GM21360 (cell line): ENCODE results near the gene CRHR1.

ENCODE experiments used
- ATAC-seq: cut with Tn5 transposase; IDR thresholded peaks from one replicate; pipeline ENCODE4 v1.9.1; 2021; ENCODE audit warnings: mild to moderate bottlenecking, moderate library complexity; ENCODE audit not compliant: unreplicated experiment

The CRHR1 gene

DNA sequence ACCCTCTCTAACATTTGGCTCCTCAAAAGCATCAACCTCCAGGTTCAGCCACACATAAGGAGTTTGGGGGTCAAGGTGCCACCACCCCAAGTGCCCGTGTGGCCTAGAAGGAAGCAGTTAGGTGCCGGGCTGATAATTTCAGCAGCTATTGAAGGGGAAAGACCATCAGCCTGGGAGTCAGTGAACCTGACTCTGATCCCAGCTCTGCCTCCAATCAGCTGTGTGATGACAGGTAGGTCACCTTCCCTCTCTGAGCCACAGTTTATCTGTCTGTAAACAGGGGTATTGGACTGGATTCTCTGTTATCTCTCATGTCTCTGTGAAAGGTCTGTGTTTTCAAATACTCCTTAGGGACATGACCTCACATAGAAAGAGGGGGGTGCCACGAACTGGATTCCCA is 3.9 kb downstream of the CRHR1 start:
- no peak for ATAC-seq

DNA sequence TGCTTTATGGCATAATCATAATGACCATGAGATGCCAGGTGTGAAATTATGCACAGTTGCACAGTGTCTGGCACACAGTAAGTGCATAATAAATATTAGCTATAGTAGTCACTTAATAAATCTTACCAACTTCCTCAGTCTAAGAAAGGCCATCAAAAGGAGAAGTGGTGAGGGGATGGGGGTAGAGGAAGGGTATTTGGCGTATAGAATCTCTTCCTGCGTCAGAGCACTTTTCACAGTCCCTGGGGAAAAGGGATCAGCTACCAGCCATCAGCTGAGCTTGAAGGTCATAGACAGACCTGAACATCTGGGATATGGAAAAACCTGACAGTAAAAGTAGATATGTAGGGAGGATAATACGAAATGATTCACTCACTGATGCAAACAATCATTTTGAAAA is 5.8 kb downstream of the CRHR1 start:
- no peak for ATAC-seq

DNA sequence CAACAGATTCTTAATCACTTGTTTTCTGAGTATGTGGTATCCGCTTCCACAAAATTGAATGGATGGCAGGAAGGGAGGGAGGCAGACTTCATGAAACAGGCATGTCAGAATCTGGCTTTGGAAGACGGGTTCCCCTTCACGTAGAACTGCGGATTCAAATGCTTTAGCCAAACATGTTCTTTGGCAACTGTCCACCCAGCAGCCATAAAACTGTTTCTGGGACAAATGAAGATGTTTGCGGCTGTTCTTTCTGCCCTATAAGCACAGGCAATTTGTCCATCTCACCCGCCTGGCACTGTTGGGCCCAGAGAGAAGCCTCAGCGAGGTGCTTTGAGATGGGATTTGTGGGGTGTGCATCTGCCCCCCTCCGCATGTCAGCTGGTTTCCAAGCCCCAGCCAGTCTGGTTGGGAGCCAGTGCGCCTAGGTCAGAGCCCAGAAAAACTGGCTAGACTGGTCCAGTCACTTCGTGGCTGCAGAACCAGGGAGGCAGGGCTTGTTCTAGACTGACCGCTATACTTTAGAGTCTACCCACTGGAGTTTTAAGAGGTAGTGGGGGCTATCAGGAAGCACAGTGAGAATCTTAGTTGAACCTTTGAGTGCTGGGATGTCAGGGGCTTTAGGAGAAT is 6.3 kb downstream of the CRHR1 start:
- no peak for ATAC-seq

DNA sequence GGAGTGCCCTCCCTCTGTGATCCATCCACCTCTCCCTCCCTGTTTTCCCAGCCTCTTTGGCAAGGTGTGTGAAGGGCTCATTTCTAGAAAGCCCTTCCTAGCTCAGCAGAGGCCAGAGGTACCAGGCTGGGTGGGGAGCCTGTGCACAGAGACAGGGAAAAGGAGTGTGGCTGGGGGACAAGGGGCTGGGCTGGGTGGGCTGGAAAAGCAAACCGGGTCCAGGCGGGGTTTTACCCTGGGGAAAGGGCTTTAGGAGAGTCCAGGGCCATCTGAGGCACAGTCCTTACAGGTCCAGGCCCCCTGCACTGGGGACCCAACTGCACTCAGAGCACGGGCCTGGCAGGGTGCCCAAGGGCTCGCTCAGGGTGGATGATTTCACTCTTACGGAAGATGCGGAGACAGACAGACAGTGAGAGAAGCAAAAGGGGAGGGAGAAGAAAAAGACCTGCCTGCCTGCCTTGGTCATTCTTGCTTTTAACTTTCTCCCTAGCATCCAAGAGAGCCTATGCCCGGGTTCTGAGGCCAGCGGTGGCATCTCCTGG is 7.0 kb downstream of the CRHR1 start:
- ATAC-seq = no peak

DNA sequence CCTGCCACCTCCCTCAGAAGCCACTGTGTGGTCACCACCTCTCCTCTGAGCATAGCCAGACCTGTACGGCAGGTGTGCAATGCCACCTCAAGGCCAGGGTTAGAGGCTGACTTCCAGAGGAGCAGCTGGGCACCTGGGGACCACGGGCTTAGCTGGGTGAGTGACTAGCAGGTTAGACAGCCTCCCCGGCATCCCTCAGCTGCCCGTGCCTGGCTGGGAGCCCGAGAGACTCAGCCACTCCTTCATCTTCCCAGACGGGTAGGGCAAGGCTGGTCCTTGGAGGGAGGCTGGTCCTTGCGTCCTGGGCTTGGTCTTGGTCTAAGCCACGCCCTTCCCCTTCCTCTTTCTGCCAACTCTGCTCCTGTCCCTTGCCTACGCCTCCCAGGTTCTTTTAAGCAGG is 7.8 kb downstream of the CRHR1 start:
- no peak for ATAC-seq

DNA sequence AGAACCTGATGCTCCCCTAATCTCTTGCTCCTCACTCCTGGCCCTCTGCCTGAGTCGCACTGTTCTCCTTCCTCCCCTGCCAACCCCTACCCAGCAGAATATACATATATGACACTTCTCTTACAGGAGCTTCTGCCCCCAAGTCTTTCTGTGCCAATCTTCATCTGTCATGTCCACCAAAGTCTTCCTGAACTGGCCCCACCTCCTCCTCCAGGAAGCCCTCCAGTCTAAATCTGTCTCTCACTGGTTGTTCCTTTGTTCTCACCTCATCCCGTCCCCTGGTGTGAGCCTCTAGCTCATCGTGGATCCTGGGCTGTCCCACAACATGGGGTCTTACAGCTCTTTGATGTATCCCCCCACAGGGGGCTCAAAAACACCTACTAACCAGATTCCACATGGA is 8.3 kb downstream of the CRHR1 start:
- no peak for ATAC-seq

DNA sequence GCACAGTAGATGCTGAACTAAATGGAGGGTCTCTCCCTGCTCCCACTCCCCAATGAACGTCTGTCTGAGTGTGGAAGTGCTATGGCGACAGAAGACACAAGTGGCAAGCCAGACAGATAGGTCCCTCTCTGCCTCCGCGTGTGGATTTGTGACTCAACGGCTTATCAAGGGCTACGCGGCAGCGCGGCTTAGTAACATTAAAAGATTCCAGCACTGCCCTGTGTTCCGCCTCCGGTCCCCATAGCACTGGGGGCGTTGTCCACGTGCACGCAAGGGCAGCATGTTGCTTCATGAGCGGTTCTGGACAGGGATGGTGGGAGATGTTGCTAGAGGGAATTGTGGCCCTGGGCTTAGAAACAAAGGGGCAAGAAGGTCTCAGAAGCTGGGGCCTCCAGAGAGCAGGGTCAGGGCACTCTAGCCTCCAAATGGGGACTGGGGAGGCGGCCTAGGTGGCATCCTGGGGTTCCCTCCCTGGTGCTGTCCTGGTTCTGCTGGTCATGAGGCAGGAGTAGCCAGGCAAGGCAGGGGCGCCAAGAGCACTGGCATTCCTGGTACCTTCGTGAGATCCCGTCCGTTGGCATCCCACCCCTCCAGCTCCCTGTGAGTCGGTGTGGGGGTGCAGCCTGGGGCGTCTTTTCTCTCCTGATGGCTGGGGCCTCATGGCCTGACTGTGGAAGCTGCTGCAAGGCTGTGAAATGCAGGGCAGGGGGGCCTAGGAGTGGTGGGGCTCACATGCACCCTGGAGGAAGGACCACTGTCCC is 9.1 kb downstream of the CRHR1 start:
- ATAC-seq = no peak

DNA sequence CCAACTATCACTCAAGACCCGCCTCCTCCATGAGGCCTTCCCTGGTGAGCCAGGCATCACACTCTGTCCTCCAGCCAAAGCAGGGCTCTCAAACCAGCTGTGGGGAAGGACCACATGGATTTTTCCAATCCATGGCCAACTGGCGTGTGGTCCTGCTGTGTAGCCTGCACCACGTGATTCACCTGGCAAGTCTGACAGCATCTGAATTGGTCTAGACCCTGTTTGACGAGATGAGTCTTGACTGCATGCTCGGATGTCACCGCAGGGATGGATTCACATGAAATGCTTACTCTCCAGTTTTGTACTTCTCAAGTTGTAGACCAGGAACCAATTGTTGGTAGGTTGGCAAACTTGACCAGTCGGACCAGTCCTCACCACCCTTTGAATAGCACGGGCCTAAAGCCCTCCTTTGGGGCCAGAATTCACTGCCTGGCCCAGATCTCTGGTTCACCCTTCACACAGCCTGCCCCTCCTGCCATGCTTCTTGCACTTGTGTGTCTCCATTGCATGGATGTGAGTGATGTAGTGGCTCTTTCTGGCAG is 9.9 kb downstream of the CRHR1 start:
- no peak for ATAC-seq

DNA sequence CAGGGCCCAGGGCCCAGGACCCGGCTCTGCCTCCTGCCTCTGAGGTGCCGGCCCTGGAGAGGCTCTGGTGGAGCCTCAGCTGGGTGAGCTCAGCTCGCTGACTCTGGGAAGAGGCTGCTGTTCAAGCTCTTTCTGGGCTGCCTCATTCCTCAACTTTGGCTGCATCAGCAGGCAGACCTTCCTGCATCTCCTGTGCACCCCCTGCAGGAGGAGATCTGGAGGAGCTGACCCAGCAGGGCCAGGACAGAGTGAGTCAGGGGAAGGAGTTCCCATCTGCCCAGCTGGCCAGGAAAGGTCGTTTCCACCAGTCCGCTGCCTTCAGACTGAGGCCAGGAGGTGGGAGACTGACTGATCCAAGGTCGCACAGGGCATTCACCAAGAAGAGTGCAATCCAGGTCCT is 10.7 kb downstream of the CRHR1 start:
- ATAC-seq = no peak

DNA sequence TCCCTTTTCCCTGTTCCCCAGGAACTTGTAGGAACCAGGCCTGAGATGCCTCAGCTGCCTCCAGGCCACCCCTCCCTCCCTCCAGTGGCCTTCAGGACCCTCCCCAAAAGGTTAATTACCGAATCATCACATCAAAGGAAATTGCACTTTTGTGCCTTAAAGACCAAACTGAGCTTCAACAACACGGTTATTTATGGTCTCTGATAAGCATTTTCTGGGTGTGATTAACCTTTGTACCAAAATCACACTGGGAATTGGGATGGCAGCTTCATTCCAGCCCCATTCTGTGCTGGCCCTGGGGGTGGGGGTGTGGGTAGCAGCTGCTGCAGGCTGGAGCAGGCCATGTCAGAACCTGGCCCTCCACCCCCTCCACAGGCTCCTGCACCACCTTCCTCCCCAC is 16.7 kb downstream of the CRHR1 start:
- ATAC-seq = no peak

DNA sequence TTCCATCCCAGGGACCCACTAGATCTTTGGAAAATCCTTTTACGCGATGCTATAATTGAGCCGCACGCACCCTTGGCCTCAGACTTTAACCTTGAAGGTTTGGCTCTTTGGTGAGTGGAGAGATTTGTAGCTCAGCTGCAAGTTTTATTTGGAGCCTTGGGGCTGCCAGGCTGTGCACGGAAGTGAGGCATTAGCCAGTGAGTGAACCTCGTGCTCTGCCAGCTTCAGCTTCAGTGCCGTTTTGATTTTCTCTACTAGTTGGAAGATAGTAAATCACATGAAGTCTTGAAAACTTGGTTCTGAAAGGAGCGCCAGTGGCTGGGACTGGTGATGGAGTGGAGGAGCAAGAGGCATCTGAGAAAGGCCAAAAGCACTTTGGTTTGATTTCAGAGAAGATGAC is 17.3 kb downstream of the CRHR1 start:
- ATAC-seq = no peak

DNA sequence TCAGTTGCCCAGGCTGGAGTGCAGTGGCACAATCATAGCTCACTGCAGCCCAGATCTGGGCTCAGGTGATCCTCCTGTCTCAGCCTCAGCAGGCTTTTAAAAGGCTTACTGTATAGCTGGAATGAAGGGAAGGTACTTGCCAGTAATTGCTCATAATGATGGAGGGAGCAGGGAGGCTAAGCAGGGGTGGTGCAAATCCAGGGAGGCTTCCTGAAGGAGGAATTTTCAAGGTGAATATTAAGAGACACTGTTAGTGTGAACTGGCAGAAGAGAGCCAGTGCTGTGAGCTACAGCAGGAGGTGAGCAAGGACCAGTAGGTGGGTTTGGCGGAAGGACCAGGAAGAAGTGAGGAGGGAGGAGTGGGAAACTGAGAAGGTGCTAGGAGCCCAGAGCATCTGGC is 24.7 kb downstream of the CRHR1 start:
- ATAC-seq = no peak

DNA sequence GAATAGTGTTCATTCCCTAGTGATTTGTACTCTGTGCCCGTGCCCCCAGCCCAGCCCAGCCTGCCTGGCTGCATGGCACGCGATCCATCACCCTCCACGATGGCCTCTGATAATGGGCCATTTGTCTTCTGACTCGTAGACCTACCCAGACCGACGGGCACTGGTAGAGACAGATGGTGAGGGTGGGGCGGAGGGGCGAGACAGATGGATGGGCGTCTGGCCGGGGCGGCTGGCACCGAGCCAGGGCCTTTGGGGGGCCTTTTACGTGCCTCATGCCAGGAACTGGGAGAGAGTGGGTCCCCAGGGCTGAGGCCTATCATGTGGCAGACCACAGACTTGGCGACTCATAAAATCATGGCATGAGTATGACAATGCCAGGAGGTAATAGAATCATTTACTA is 25.4 kb downstream of the CRHR1 start:
- no peak for ATAC-seq

DNA sequence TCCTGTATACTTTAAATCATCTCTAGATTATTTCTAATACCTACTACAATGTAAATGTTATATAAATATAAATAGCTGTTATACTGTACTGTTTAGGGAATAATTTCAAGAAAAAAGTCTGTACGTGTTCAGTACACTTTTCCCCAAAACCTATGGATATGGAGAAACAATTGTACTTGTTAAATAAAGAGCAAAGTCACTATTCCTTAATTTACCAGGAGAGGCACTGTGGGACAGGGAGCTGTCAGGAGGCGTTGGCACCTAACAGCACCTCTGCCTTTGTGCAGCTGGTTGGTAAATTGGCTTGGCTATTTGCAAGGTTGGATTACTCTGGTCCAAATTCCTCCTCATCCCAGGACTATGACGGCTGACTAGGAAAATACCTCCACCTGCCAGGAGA is 28.0 kb downstream of the CRHR1 start:
- no peak for ATAC-seq

DNA sequence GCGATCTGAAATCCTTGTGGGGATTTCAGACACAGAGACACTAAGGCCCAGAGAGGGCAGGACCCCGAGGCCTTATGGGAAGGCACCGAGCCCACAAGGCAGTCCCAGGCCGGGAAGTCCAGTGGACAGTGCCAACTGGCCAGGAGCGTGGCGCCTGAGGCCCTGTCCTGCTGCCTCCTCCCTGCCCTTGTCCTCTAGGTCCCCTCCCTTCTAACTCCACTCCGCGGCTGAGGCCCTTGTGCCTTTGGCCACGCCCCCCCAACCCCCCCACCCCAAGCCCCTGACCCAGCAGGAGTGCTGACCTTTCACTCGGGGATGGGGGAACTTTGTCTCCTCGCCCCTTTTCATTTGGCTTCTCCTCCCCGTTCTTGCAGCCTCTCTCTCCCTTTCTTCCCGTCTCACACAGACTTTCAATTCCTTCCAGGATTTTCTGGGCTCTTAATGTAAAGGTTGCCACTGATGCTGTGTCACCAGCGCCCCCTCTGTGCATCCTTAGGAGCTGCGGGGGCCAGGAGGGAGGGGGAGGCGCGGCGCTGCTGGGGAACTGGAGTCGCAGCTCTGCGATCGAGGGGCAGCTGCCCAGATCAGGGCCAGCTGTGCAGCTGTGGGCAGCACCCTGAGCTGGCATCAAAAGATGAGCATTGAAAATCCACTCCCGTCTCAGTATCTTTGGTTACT is 29.1 kb downstream of the CRHR1 start:
- no peak for ATAC-seq

DNA sequence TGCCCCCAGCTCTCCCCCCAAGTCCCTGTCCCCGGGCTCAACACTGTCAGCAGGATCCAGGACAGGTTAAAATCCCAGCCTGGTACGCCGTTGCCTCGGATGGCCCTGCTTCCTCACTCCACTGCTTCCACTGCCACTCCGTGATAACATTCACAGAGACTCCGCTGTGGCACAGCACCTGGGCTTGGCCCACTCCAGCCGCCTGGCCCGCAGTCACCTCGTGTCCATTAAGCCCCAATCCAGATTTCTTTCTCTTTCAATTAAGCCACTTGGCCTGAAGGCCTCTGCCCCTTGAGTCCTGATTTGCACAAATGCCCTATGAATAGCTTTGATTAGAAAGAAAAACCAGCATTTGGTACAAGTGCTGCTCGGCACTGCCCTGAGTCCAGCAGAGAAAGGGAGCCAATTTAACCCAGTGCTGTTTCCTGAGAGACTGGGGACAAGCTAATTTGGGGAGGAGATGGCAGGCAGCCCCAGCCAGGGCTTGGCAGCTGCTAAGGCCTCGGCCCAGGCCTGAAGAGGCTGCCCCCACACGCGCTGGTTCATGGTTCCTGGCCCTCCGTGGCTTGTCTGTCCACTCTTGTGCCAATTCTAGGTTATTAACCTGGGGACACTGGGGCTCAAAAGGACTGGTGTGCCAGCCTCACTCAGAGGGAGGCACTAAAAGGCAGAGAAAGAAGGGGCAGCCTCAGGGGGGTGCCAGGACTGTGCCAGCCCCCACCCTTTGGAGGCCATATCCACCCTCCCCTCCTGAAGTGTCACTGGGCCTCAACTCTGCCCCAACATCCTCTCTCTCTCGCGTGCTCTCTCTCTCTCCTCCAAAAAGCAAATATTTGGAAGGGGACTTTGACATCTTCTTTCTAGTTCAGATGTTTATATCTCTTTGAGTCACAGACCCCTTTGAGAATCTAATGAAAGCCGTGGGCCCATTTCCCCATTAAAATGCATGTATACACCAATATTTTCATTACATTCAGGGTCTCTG is 30.8 kb downstream of the CRHR1 start:
- no peak for ATAC-seq

DNA sequence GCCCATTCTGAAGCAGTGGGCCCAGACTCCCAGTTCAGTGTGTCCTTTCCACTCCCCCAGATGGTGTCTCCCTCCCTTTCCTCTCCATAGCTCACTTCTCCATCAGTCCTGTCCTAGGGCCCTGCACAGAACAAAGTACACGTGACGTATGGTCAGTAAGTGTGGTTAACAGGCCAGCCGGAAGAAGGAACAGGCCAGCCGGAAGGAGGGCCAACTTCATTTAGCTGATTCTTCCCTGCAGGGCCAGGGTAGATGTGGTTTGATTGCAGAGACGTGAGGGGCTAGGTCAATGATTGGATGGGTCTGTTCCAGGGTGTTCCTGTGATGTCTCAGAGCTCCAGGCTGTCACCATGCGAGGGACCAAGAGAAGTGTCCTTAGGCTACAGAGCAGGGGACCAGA is 31.6 kb downstream of the CRHR1 start:
- no peak for ATAC-seq

DNA sequence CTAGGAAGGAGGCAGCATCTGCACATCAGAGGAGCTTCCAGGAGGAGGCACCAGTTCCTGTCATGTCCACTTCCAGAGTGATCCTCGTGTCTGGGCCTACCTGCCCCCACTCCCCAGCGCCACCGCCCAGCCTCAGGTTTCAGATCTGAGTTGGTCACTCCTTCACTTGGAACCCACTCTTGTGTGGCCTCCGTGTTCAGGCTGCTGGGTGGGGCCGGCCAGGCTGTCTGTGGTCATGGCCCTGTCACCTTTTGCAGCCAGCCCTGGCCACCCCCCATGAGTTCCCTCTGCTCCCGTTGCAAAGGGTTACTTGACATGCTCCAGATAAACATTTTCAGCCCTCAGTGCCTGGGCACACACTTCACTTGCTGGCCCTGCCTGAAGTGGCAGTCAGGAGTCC is 33.9 kb downstream of the CRHR1 start:
- ATAC-seq = no peak

DNA sequence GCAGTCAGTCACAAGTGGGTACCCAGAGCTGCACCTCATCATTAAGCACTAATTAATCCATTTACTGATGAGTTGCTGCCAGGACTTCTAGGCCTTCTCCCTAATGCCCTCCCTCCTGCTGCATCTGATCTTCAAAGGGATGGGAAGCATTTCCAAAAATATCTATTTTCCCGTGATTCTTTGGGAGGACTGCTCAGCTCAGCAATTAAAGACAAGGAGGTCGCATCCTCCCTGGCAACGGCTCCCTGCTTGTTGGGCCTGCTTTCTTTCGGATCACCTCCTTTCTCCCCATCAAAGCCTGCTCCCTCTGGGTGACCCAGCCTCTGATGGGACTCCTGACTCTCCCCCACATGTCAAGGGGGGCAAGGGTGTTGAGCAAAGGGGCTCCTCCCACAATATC is 34.6 kb downstream of the CRHR1 start:
- no peak for ATAC-seq

DNA sequence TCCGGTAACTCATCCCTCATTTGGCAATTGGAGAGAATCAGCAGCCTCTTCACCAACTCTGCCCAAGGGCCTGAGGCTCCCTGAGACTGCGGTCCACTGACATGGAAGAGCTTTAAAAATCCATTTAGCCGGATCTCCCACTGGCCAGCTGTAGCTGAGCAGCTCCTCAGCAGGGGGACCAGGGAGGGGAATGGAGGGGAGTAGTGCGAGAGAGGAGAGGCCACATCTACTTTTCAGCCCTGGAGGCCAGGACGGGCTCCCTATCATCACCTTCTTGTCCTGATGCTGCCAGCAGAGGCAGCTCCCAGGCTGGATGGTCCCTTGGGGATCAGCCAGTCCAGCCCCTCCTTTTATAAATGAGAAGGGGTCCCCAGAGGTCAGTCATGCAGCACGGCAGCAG is 35.5 kb downstream of the CRHR1 start:
- no peak for ATAC-seq
